ENCODE data around the gene ANKRD35.
A peak's percentile ranks its signal among the peaks of the same experiment; 100 is the strongest.
"Not testable (repeated sequence)": the region's sequence is repeated elsewhere in the genome, so short reads cannot be mapped to it uniquely, and the experiment has no call there.

The ANKRD35 gene

DNA sequence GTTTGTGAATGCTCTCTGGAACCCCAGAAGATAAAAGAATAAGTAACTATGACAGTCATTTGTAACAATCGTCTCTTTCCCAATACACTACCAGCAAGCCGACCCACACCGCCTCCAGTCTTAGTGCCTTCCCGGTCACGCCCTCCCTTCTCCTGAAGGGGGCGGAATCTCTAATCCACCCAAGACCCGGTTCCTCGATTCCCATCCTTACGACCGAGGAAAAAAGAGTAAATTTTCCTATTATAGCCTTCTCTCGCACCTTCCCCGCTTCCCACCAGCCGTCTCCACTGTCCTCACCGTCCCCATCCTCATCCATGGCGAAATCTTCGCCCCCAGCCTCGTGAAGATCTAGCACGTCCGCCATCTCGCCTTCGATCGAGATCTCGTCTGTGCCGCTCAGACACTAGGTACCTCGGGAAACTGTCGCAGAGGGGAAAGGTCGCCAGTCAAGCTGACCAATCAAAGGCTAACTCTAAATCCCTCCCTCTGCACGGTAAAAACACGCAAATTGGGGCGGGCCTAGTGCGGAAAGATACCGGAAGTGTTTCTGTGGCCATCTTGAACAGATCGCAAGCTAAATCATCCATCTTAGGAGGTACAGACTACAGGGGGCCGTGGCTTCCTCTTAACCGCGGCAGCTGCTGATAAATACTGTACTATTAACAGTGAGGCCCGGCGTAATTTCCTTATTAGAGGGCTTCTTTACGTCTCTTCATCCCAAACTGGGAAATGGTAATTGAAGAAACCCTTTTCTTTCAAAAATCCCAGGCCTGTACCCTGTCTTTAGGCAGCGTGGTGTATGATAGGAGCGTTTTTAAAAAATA is 41.6 kb upstream of the ANKRD35 start, which contains the start of gene RBM8A:
Gene RBM8A, minus strand, starts transcription at position 422 of the 824 bp plus-strand sequence. Its CDS starts 58 bp downstream, at position 364.
- no peak for TF ChIP-seq PPARA (CRISPR knock-in tag; IDR thresholded peaks at IDR 0.05; ENCODE audit: borderline replicate concordance)
- 0 out of 2 replicates have a peak, but pooled peaks have one; percentile 24 for TF ChIP-seq TOX (CRISPR knock-in tag; IDR thresholded peaks at IDR 0.05; ENCODE audit: borderline replicate concordance)
- TF ChIP-seq CSRNP3 (CRISPR knock-in tag; IDR thresholded peaks at IDR 0.05) = 0 out of 2 replicates have a peak, but pooled peaks have one; percentile 46
- ATAC-seq = peak; percentile 99

- TF ChIP-seq ZFP3 (CRISPR knock-in tag; IDR thresholded peaks at IDR 0.05) (no peak), OSR1 (CRISPR knock-in tag; IDR thresholded peaks at IDR 0.05) (no peak), ZC3H10 (CRISPR knock-in tag; IDR thresholded peaks at IDR 0.05) (no peak), TOX (CRISPR knock-in tag; IDR thresholded peaks at IDR 0.05; ENCODE audit: borderline replicate concordance) (no peak), SNAI2 (CRISPR knock-in tag; IDR thresholded peaks at IDR 0.05) (no peak), PATZ1 (CRISPR knock-in tag; IDR thresholded peaks at IDR 0.05; ENCODE audit: borderline replicate concordance) (no peak), GLIS3 (CRISPR knock-in tag; IDR thresholded peaks at IDR 0.05) (no peak), BACH2 (CRISPR knock-in tag; IDR thresholded peaks at IDR 0.05; ENCODE audit: borderline replicate concordance) (no peak)
- TF ChIP-seq, protein P1, sequence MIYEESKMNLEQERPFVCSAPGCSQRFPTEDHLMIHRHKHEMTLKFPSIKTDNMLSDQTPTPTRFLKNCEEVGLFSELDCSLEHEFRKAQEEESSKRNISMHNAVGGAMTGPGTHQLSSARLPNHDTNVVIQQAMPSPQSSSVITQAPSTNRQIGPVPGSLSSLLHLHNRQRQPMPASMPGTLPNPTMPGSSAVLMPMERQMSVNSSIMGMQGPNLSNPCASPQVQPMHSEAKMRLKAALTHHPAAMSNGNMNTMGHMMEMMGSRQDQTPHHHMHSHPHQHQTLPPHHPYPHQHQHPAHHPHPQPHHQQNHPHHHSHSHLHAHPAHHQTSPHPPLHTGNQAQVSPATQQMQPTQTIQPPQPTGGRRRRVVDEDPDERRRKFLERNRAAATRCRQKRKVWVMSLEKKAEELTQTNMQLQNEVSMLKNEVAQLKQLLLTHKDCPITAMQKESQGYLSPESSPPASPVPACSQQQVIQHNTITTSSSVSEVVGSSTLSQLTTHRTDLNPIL (CRISPR knock-in tag; IDR thresholded peaks at IDR 0.05; ENCODE audit: low read depth) = no peak
- peak; percentile 6 for ATAC-seq
Observed at GRCh38 chr1:145926686-145927062, 41.0 kb upstream of the ANKRD35 start.

- TF ChIP-seq RARB (CRISPR knock-in tag; IDR thresholded peaks at IDR 0.05) (no peak), ISL1 (CRISPR knock-in tag; IDR thresholded peaks at IDR 0.05) (no peak), TOX (CRISPR knock-in tag; IDR thresholded peaks at IDR 0.05; ENCODE audit: borderline replicate concordance) (no peak), ZNF8 (CRISPR knock-in tag; IDR thresholded peaks at IDR 0.05) (no peak), TCF4 (CRISPR knock-in tag; IDR thresholded peaks at IDR 0.05; ENCODE audit: borderline replicate concordance) (no peak), GLIS3 (CRISPR knock-in tag; IDR thresholded peaks at IDR 0.05) (no peak), ARNTL (CRISPR knock-in tag; IDR thresholded peaks at IDR 0.05; ENCODE audit: borderline replicate concordance, low read depth) (no peak), OSR1 (CRISPR knock-in tag; IDR thresholded peaks at IDR 0.05) (no peak), CSDC2 (CRISPR knock-in tag; IDR thresholded peaks at IDR 0.05) (no peak), SNAI2 (CRISPR knock-in tag; IDR thresholded peaks at IDR 0.05) (no peak), BACH2 (CRISPR knock-in tag; IDR thresholded peaks at IDR 0.05; ENCODE audit: borderline replicate concordance) (no peak), TSHZ2 (CRISPR knock-in tag; IDR thresholded peaks at IDR 0.05) (no peak), ZFP30 (CRISPR knock-in tag; IDR thresholded peaks at IDR 0.05) (no peak), ESRRG (CRISPR knock-in tag; IDR thresholded peaks at IDR 0.05) (no peak), ZC3H10 (CRISPR knock-in tag; IDR thresholded peaks at IDR 0.05) (no peak)
- ATAC-seq = no peak
Observed at GRCh38 chr1:145922266-145922665, 36.6 kb upstream of the ANKRD35 start.

GRCh38 chr1:145920297-145920696 is 34.6 kb upstream of the ANKRD35 start:
- ATAC-seq = not testable (repeated sequence)
